Neural cell (in vitro differentiated cells): ENCODE measurements around the gene SMAD4. TPM values are rescaled to one million over a fixed set of nuclear protein-coding genes. Genes with fewer than 3 reads are reported as not detected.

Experiments used
- H2AFZ ChIP-seq: fragments of 200-600, 300-800 bp; sonication (generic), shearing (Covaris generic); 2 replicates; pipeline ENCODE4 v1.6.0; 2014; ENCODE audit warnings: low read depth, mild to moderate bottlenecking, antibody characterized with exemption, low read length, moderate library complexity
- H3F3A ChIP-seq: fragments of 200-600 bp; shearing (Covaris generic); 2 replicates; pipeline ENCODE4 v1.6.1; 2016; ENCODE audit warnings: mild to moderate bottlenecking, moderate library complexity, mixed read lengths, antibody characterized with exemption, low read length; ENCODE audit not compliant: insufficient read depth, poor library complexity, severe bottlenecking
- H3K27ac ChIP-seq: fragments of 200-600, 300-800 bp; sonication (generic), shearing (Covaris generic); 2 replicates; pipeline ENCODE4 v1.5.1; 2014; ENCODE audit warnings: mild to moderate bottlenecking, low read length, moderate library complexity
- H3K27me3 ChIP-seq: fragments of 300-800, 200-600 bp; sonication (generic), shearing (Covaris generic); 2 replicates; pipeline ENCODE4 v1.6.0; 2014; ENCODE audit warnings: mild to moderate bottlenecking, low read depth, low read length, moderate library complexity; ENCODE audit not compliant: insufficient read depth
- H3K36me3 ChIP-seq: fragments of 300-800, 200-600 bp; sonication (generic), shearing (Covaris generic); 2 replicates; pipeline ENCODE4 v1.5.1; 2014; ENCODE audit warnings: mild to moderate bottlenecking, antibody characterized with exemption, low read length, moderate library complexity; ENCODE audit not compliant: insufficient read depth
- H3K4me2 ChIP-seq: fragments of 300-800, 200-600 bp; sonication (generic), shearing (Covaris generic); 2 replicates; pipeline ENCODE4 v1.6.0; 2014; ENCODE audit warnings: mild to moderate bottlenecking, low read length
- H3K4me3 ChIP-seq: fragments of 300-800, 200-600 bp; sonication (generic), shearing (Covaris generic); 2 replicates; pipeline ENCODE4 v1.5.1; 2014; ENCODE audit warnings: mild to moderate bottlenecking, low read length, moderate library complexity
- H3K79me2 ChIP-seq: fragments of 200-600 bp; shearing (Covaris generic); replicated peaks from 2 replicates; pipeline ENCODE4 v1.6.0; 2014; ENCODE audit warnings: mild to moderate bottlenecking, low read length, moderate library complexity; ENCODE audit not compliant: insufficient read depth
- H3K9ac ChIP-seq: fragments of 300-800, 200-600 bp; sonication (generic), shearing (Covaris generic); 2 replicates; pipeline ENCODE4 v1.6.1; 2016; ENCODE audit warnings: mild to moderate bottlenecking, low read length, mixed read lengths
- H3K9me2 ChIP-seq: fragments of 200-600 bp; shearing (Covaris generic); 2 replicates; pipeline ENCODE4 v1.6.1; 2016; ENCODE audit warnings: mild to moderate bottlenecking, low read length, mixed read lengths; ENCODE audit not compliant: insufficient read depth
- H3K9me3 ChIP-seq: fragments of 200-600, 300-800 bp; sonication (generic), shearing (Covaris generic); 2 replicates; pipeline ENCODE4 v1.6.1; 2016; ENCODE audit warnings: mild to moderate bottlenecking, mixed run types, low read length, moderate library complexity, mixed read lengths
- H4K20me1 ChIP-seq: fragments of 200-600 bp; shearing (Covaris generic); 2 replicates; pipeline ENCODE4 v1.6.1; 2016; ENCODE audit warnings: mild to moderate bottlenecking, mixed run types; ENCODE audit not compliant: insufficient read depth
- CTCF ChIP-seq: fragments of 450-650 bp; IDR thresholded peaks from 2 replicates; pipeline ENCODE4 v1.5.1; 2014; ENCODE audit warnings: antibody characterized with exemption, mild to moderate bottlenecking, moderate library complexity; ENCODE audit not compliant: poor library complexity, severe bottlenecking
- EP300 ChIP-seq: fragments of 450-650 bp; conservative IDR thresholded peaks from 2 replicates; pipeline ENCODE4 v1.6.1; 2014; ENCODE audit warnings: antibody characterized with exemption, mild to moderate bottlenecking, moderate library complexity; ENCODE audit not compliant: poor library complexity, severe bottlenecking
- EZH2 ChIP-seq: fragments of 200-600, 300-800 bp; shearing (Covaris generic), sonication (generic); IDR thresholded peaks from 2 replicates; pipeline ENCODE4 v1.6.1; 2014; ENCODE audit warnings: antibody characterized with exemption, low read length, borderline replicate concordance, mild to moderate bottlenecking; ENCODE audit not compliant: insufficient read depth, poor library complexity, severe bottlenecking
- MXI1 ChIP-seq: fragments of 450-650 bp; conservative IDR thresholded peaks from 2 replicates; pipeline ENCODE4 v1.6.1; 2014; ENCODE audit warnings: antibody characterized with exemption, mild to moderate bottlenecking; ENCODE audit not compliant: poor library complexity, severe bottlenecking
- POLR2AphosphoS5 ChIP-seq: IDR thresholded peaks from 2 replicates; pipeline ENCODE4 v1.6.1; 2012
- RAD21 ChIP-seq: fragments of 450-650 bp; conservative IDR thresholded peaks from 2 replicates; pipeline ENCODE4 v1.6.1; 2014; ENCODE audit warnings: antibody characterized with exemption, mild to moderate bottlenecking, moderate library complexity
- SMC3 ChIP-seq: fragments of 450-650 bp; conservative IDR thresholded peaks from 2 replicates; pipeline ENCODE4 v1.6.1; 2014; ENCODE audit warnings: antibody characterized with exemption, mild to moderate bottlenecking, moderate library complexity; ENCODE audit not compliant: poor library complexity
- TAF1 ChIP-seq: IDR thresholded peaks from 2 replicates; pipeline ENCODE4 v1.6.1; 2012; ENCODE audit warnings: low read depth
- polyA plus RNA-seq: library from polyadenylated mRNA; depleted of rRNA; stranded (reverse); fragments of >200 nt; gene quantifications from 2 replicates; pipeline ENCODE4 v1.2.3, GENCODE V29; 2014
- TF ChIP-seq, protein P1 (sequence below): IDR thresholded peaks from 2 replicates; pipeline ENCODE4 v1.6.1; 2012; ENCODE audit warnings: borderline replicate concordance

The SMAD4 gene
- polyA plus RNA-seq, 1 donor from 2014 or later: 40.2 TPM

- H3K4me2 ChIP-seq: no peak overlapping the region
- H3K27ac ChIP-seq: no peak overlapping the region
- H2AFZ ChIP-seq: no peak overlapping the region
- no peak for TF ChIP-seq CTCF
- TF ChIP-seq SMC3: no peak
- TF ChIP-seq EZH2: no peak
- TF ChIP-seq RAD21: no peak
- no peak for TF ChIP-seq POLR2AphosphoS5
- no peak for TF ChIP-seq EP300
- no peak for TF ChIP-seq TAF1
- TF ChIP-seq MXI1: no peak
- TF ChIP-seq, protein P1, sequence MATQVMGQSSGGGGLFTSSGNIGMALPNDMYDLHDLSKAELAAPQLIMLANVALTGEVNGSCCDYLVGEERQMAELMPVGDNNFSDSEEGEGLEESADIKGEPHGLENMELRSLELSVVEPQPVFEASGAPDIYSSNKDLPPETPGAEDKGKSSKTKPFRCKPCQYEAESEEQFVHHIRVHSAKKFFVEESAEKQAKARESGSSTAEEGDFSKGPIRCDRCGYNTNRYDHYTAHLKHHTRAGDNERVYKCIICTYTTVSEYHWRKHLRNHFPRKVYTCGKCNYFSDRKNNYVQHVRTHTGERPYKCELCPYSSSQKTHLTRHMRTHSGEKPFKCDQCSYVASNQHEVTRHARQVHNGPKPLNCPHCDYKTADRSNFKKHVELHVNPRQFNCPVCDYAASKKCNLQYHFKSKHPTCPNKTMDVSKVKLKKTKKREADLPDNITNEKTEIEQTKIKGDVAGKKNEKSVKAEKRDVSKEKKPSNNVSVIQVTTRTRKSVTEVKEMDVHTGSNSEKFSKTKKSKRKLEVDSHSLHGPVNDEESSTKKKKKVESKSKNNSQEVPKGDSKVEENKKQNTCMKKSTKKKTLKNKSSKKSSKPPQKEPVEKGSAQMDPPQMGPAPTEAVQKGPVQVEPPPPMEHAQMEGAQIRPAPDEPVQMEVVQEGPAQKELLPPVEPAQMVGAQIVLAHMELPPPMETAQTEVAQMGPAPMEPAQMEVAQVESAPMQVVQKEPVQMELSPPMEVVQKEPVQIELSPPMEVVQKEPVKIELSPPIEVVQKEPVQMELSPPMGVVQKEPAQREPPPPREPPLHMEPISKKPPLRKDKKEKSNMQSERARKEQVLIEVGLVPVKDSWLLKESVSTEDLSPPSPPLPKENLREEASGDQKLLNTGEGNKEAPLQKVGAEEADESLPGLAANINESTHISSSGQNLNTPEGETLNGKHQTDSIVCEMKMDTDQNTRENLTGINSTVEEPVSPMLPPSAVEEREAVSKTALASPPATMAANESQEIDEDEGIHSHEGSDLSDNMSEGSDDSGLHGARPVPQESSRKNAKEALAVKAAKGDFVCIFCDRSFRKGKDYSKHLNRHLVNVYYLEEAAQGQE: no peak
- peaks cover 6% of the 10 kb centered on the region for H3K79me2 ChIP-seq
- no peak overlapping the region for H3K9ac ChIP-seq
- H3K9me2 ChIP-seq: no peaks in the 10 kb centered on the region
- H3K4me3 ChIP-seq: no peak overlapping the region
- H3K9me3 ChIP-seq: no peaks in the 10 kb centered on the region
- no peaks in the 10 kb centered on the region for H4K20me1 ChIP-seq
- no peaks in the 10 kb centered on the region for H3F3A ChIP-seq
- H3K27me3 ChIP-seq: no peaks in the 10 kb centered on the region
- peaks cover 13% of the 10 kb centered on the region for H3K36me3 ChIP-seq
These were observed 40.5 kb downstream of the SMAD4 start for GRCh38 chr18:51070545-51070944.

DNA sequence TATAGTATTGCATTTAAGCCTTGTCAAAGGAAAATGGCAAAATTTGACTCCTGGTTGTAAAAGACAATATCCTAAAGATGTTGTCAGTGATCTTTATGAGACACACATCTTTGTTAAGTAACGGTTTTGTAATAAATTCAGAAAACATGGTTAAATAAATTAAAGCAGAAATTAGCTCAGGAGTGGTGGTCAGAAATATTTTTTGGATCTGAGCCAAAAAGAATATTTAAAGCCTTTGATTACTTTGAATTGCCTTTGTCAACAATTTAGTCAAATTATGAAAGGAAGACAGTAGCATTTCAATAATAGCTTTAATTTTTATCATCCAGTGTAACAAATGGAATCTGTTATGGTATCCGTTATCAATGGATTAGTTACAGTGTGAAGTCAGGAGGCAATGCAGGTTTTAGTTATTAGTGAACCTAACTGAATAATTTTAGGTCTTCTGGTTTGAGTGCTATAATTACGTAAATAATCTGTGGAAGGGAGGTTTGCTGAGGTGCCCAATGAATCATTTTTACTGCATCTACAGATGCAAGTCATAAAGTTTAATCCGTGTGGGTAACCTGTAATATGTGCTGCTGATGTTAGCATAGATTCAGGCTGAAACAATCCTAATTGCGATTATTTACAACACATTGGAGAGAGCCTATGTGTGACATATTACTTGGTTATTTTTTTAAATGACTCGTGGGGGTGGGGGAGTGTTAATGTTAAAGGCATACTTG, 42.7 kb downstream of the SMAD4 start:
- Histone ChIP-seq H3K36me3 (peaks cover 16% of the 10 kb centered on the region), H2AFZ (no peak overlapping the region), H3K9ac (no peak overlapping the region), H4K20me1 (no peaks in the 10 kb centered on the region), H3K4me2 (no peak overlapping the region), H3K79me2 (peaks cover 6% of the 10 kb centered on the region), H3F3A (no peaks in the 10 kb centered on the region), H3K9me2 (no peaks in the 10 kb centered on the region), H3K27ac (no peak overlapping the region), H3K9me3 (no peaks in the 10 kb centered on the region), H3K27me3 (no peaks in the 10 kb centered on the region), H3K4me3 (no peak overlapping the region)
- no peak for TF ChIP-seq EP300
- no peak for TF ChIP-seq TAF1
- TF ChIP-seq MXI1: no peak
- TF ChIP-seq, protein P1: no peak
- no peak for TF ChIP-seq POLR2AphosphoS5
- no peak for TF ChIP-seq CTCF
- TF ChIP-seq RAD21: no peak
- TF ChIP-seq SMC3: no peak
